Measurements from ENCODE around the gene CUX1. TPM values are rescaled to one million over a fixed set of nuclear protein-coding genes. Genes with fewer than 3 reads are reported as not detected.

The CUX1 gene
- total RNA-seq (100 to 1,000 TPM in 5 of 7 donors, 10 to 100 TPM in 2; 57.8 to 151 (median 126) TPM), polyA plus RNA-seq (100 to 1,000 TPM in 1 of 2 donors, 10 to 100 TPM in 1; 42.2 to 139 TPM)
- long read RNA-seq, donor 1, transcript CUX1-206 (23 exons, 3,026 nt): minor isoform, 5 of 81 reads
- long read RNA-seq, donor 1, transcript CUX1-202 (23 exons, 2,931 nt): major isoform, 19 of 81 reads
- long read RNA-seq, donor 1, partial matches to known transcripts: 11 of 81 reads
- long read RNA-seq, donor 1, other reads (novel, unspliced or antisense): 43 of 81 reads
- long read RNA-seq, donor 2, partial matches to known transcripts: 10 of 14 reads
- long read RNA-seq, donor 2, other reads (novel, unspliced or antisense): 0 of 14 reads
- long read RNA-seq, donor 3, full-length matches to known transcripts: 64 of 172 reads
- long read RNA-seq, donor 3, partial matches to known transcripts: 56 of 172 reads
- long read RNA-seq, donor 3, other reads (novel, unspliced or antisense): 52 of 172 reads

DNA sequence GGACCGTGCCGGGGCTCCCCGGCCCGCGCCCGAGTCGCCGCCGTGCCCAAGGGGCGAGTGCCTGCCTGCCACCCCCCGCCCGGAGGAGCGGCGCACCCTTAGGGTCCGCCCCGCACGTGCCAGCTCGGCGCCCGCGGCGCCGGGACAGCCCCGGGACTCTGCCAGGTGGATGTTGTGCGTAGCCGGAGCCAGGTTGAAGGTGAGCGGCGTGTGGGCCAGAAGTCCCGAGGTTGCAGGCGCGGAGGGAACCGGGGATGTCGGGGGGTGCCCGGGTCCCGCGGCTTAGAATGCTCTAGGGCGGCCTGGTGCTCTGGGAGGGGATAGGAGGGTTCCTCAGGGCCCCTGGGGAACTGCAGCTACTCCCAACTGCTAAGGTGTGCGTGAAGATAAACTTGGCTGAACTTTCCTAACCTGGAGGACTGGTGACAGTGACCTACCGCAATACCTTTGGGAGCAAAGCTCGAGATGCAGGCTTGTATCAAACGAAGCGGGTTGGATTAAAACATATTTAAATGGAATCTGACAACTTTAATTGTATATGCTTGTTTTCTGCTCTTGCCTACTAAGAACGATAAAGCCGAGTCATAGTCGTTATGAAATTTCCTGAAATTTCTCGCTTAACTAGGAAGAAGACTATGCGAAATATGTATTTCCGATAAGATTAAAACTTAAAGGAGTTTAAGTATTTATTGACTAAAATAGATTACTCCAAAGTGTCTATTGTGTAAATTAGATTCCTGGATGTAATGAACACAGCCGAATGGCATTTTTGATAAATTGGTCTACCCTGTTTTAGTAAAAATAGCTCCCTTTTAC is at the start of gene CUX1:
CUX1 (plus strand) TSS at position 156 of the 816 bp plus-strand sequence; CDS start at position 170, 14 bp downstream.
- TF ChIP-seq EP300 (IDR thresholded peaks at IDR 0.05) (no peak), POLR2A (IDR thresholded peaks at IDR 0.05) (no peak)
- TF ChIP-seq, protein P1, sequence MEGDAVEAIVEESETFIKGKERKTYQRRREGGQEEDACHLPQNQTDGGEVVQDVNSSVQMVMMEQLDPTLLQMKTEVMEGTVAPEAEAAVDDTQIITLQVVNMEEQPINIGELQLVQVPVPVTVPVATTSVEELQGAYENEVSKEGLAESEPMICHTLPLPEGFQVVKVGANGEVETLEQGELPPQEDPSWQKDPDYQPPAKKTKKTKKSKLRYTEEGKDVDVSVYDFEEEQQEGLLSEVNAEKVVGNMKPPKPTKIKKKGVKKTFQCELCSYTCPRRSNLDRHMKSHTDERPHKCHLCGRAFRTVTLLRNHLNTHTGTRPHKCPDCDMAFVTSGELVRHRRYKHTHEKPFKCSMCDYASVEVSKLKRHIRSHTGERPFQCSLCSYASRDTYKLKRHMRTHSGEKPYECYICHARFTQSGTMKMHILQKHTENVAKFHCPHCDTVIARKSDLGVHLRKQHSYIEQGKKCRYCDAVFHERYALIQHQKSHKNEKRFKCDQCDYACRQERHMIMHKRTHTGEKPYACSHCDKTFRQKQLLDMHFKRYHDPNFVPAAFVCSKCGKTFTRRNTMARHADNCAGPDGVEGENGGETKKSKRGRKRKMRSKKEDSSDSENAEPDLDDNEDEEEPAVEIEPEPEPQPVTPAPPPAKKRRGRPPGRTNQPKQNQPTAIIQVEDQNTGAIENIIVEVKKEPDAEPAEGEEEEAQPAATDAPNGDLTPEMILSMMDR (IDR thresholded peaks at IDR 0.05): no peak
- WGBS, 3 donors: 5 to 6% (median 5%) methylated on average over 37 to 49 of the region's 49 CpGs
- Histone ChIP-seq H3K27me3 (no peaks in the 10 kb centered on the region), H3K27ac (peak within 1 kb of the TSS; percentile 80 to 90), H3K9me3 (no peaks in the 10 kb centered on the region), H3K36me3 (no peaks in the 10 kb centered on the region), H3K4me1 (ENCODE audit: insufficient read depth) (peaks cover 3% of the 10 kb centered on the region), H3K4me3 (peak within 1 kb of the TSS; percentile 94)
- DNase-seq: peak; percentile 28 to 58 (median 53)
- intact Hi-C loops (cut with DNase I): loop anchor here (5.0 to 10.0 kb wide), 9 partner anchors 57 to 420 kb away; no protein-coding TSS in a partner anchor

DNA sequence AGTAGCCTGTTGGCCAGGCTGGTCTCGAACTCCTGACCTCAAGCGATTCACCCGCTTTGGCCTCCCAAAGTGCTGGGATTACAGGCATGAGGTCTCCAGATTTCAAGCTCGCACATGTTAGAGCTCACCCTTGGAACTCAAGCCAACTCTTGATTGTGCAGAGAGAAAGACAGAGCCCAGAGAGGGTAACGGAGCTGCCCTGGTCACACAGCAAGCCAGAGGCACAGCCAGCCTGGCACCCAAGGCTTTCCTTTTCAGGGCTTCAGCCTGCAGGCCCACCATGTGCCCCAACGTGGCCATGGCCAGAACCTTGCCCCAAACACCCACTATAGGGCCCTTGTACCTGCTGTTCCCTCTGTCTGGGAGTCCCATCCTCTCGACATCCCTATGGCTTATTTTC is 49.1 kb upstream of the CUX1 start:
- Histone ChIP-seq H3K27me3 (no peaks in the 10 kb centered on the region), H3K4me1 (ENCODE audit: insufficient read depth) (no peaks in the 10 kb centered on the region), H3K36me3 (no peaks in the 10 kb centered on the region), H3K9me3 (no peaks in the 10 kb centered on the region), H3K27ac (no peak overlapping the region), H3K4me3 (no peak overlapping the region)
- intact Hi-C loops (cut with DNase I): no loop called here
- DNase-seq: no peak
- TF ChIP-seq EP300 (IDR thresholded peaks at IDR 0.05): no peak
- no peak for TF ChIP-seq POLR2A (IDR thresholded peaks at IDR 0.05)
- TF ChIP-seq, protein P1 (IDR thresholded peaks at IDR 0.05): no peak
- 88 to 90% (median 89%) methylated on average over 7 of the region's 7 CpGs for WGBS, 3 donors

GRCh38 chr7:101770466-101770865 is 47.0 kb upstream of the CUX1 start:
- Histone ChIP-seq H3K9me3 (no peaks in the 10 kb centered on the region), H3K27ac (no peak overlapping the region), H3K4me3 (no peak overlapping the region), H3K4me1 (ENCODE audit: insufficient read depth) (no peaks in the 10 kb centered on the region), H3K36me3 (no peaks in the 10 kb centered on the region), H3K27me3 (no peaks in the 10 kb centered on the region)
- WGBS, 3 donors: 83 to 96% (median 94%) methylated on average over 4 of the region's 4 CpGs
- no peak for DNase-seq
- intact Hi-C loops (cut with DNase I): no loop called here
- TF ChIP-seq, protein P1 (IDR thresholded peaks at IDR 0.05): no peak
- TF ChIP-seq EP300 (IDR thresholded peaks at IDR 0.05) (no peak), POLR2A (IDR thresholded peaks at IDR 0.05) (no peak)

DNA sequence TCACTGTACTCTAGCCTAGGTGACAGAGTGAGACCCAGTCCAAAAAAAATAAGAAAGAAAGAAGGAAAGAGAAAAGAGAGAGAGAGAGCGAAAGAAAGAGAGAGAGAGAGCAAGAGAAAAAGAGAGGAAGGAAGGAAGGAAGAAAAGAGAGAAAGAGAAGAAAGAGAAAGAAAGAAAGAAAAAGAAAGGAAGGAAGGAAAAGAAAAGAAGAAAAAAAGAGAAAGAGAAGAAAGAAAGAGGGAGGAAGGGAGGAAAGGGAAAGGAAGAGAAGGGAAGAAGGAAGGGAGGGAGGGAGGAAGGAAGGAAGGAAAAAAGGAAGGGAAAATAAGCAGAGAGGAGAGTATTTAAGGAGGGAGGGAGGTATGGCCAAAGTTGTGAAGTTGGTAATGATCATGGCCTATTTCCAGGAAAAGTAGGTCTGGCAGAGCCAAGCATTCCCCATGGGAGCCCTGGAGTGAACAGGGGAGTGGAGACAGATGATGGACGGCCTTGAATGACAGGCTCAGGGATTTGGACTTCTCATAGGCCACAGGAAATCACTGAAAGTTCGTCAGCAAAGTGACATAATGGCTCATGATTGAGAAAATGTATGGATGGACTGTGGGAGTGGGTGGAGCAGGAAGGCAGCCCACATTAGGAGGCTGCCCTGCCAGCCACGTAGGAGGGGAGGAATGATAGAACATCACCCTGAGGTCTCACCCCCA is 44.8 kb upstream of the CUX1 start:
- no peaks in the 10 kb centered on the region for H3K4me1 ChIP-seq (ENCODE audit: insufficient read depth)
- 60 to 66% (median 66%) methylated on average over 4 of the region's 4 CpGs for WGBS, 3 donors
- TF ChIP-seq, protein P1 (IDR thresholded peaks at IDR 0.05): no peak
- no peak for TF ChIP-seq POLR2A (IDR thresholded peaks at IDR 0.05)
- TF ChIP-seq EP300 (IDR thresholded peaks at IDR 0.05): no peak
- no peaks in the 10 kb centered on the region for H3K27me3 ChIP-seq
- no peaks in the 10 kb centered on the region for H3K36me3 ChIP-seq
- DNase-seq: no peak
- intact Hi-C loops (cut with DNase I): no loop called here
- no peaks in the 10 kb centered on the region for H3K9me3 ChIP-seq
- no peak overlapping the region for H3K4me3 ChIP-seq
- H3K27ac ChIP-seq: no peak overlapping the region

Measured in ovary (tissue), 10 donors.